Neural cell (in vitro differentiated cells): ENCODE measurements around the gene BMP7. TPM values are rescaled to one million over a fixed set of nuclear protein-coding genes. Genes with fewer than 3 reads are reported as not detected.

Source experiments
- H2AFZ ChIP-seq: fragments of 200-600, 300-800 bp; sonication (generic), shearing (Covaris generic); 2 replicates; pipeline ENCODE4 v1.6.0; 2014; ENCODE audit warnings: low read depth, mild to moderate bottlenecking, antibody characterized with exemption, low read length, moderate library complexity
- H3F3A ChIP-seq: fragments of 200-600 bp; shearing (Covaris generic); 2 replicates; pipeline ENCODE4 v1.6.1; 2016; ENCODE audit warnings: mild to moderate bottlenecking, moderate library complexity, mixed read lengths, antibody characterized with exemption, low read length; ENCODE audit not compliant: insufficient read depth, poor library complexity, severe bottlenecking
- H3K27ac ChIP-seq: fragments of 200-600, 300-800 bp; sonication (generic), shearing (Covaris generic); 2 replicates; pipeline ENCODE4 v1.5.1; 2014; ENCODE audit warnings: mild to moderate bottlenecking, low read length, moderate library complexity
- H3K27me3 ChIP-seq: fragments of 300-800, 200-600 bp; sonication (generic), shearing (Covaris generic); 2 replicates; pipeline ENCODE4 v1.6.0; 2014; ENCODE audit warnings: mild to moderate bottlenecking, low read depth, low read length, moderate library complexity; ENCODE audit not compliant: insufficient read depth
- H3K36me3 ChIP-seq: fragments of 300-800, 200-600 bp; sonication (generic), shearing (Covaris generic); 2 replicates; pipeline ENCODE4 v1.5.1; 2014; ENCODE audit warnings: mild to moderate bottlenecking, antibody characterized with exemption, low read length, moderate library complexity; ENCODE audit not compliant: insufficient read depth
- H3K4me2 ChIP-seq: fragments of 300-800, 200-600 bp; sonication (generic), shearing (Covaris generic); 2 replicates; pipeline ENCODE4 v1.6.0; 2014; ENCODE audit warnings: mild to moderate bottlenecking, low read length
- H3K4me3 ChIP-seq: fragments of 300-800, 200-600 bp; sonication (generic), shearing (Covaris generic); 2 replicates; pipeline ENCODE4 v1.5.1; 2014; ENCODE audit warnings: mild to moderate bottlenecking, low read length, moderate library complexity
- H3K79me2 ChIP-seq: fragments of 200-600 bp; shearing (Covaris generic); replicated peaks from 2 replicates; pipeline ENCODE4 v1.6.0; 2014; ENCODE audit warnings: mild to moderate bottlenecking, low read length, moderate library complexity; ENCODE audit not compliant: insufficient read depth
- H3K9ac ChIP-seq: fragments of 300-800, 200-600 bp; sonication (generic), shearing (Covaris generic); 2 replicates; pipeline ENCODE4 v1.6.1; 2016; ENCODE audit warnings: mild to moderate bottlenecking, low read length, mixed read lengths
- H3K9me2 ChIP-seq: fragments of 200-600 bp; shearing (Covaris generic); 2 replicates; pipeline ENCODE4 v1.6.1; 2016; ENCODE audit warnings: mild to moderate bottlenecking, low read length, mixed read lengths; ENCODE audit not compliant: insufficient read depth
- H3K9me3 ChIP-seq: fragments of 200-600, 300-800 bp; sonication (generic), shearing (Covaris generic); 2 replicates; pipeline ENCODE4 v1.6.1; 2016; ENCODE audit warnings: mild to moderate bottlenecking, mixed run types, low read length, moderate library complexity, mixed read lengths
- H4K20me1 ChIP-seq: fragments of 200-600 bp; shearing (Covaris generic); 2 replicates; pipeline ENCODE4 v1.6.1; 2016; ENCODE audit warnings: mild to moderate bottlenecking, mixed run types; ENCODE audit not compliant: insufficient read depth
- CTCF ChIP-seq: fragments of 450-650 bp; IDR thresholded peaks from 2 replicates; pipeline ENCODE4 v1.5.1; 2014; ENCODE audit warnings: antibody characterized with exemption, mild to moderate bottlenecking, moderate library complexity; ENCODE audit not compliant: poor library complexity, severe bottlenecking
- EP300 ChIP-seq: fragments of 450-650 bp; conservative IDR thresholded peaks from 2 replicates; pipeline ENCODE4 v1.6.1; 2014; ENCODE audit warnings: antibody characterized with exemption, mild to moderate bottlenecking, moderate library complexity; ENCODE audit not compliant: poor library complexity, severe bottlenecking
- EZH2 ChIP-seq: fragments of 200-600, 300-800 bp; shearing (Covaris generic), sonication (generic); IDR thresholded peaks from 2 replicates; pipeline ENCODE4 v1.6.1; 2014; ENCODE audit warnings: antibody characterized with exemption, low read length, borderline replicate concordance, mild to moderate bottlenecking; ENCODE audit not compliant: insufficient read depth, poor library complexity, severe bottlenecking
- MXI1 ChIP-seq: fragments of 450-650 bp; conservative IDR thresholded peaks from 2 replicates; pipeline ENCODE4 v1.6.1; 2014; ENCODE audit warnings: antibody characterized with exemption, mild to moderate bottlenecking; ENCODE audit not compliant: poor library complexity, severe bottlenecking
- POLR2AphosphoS5 ChIP-seq: IDR thresholded peaks from 2 replicates; pipeline ENCODE4 v1.6.1; 2012
- RAD21 ChIP-seq: fragments of 450-650 bp; conservative IDR thresholded peaks from 2 replicates; pipeline ENCODE4 v1.6.1; 2014; ENCODE audit warnings: antibody characterized with exemption, mild to moderate bottlenecking, moderate library complexity
- REST ChIP-seq: IDR thresholded peaks from 2 replicates; pipeline ENCODE4 v1.6.1; 2012; ENCODE audit warnings: borderline replicate concordance
- SMC3 ChIP-seq: fragments of 450-650 bp; conservative IDR thresholded peaks from 2 replicates; pipeline ENCODE4 v1.6.1; 2014; ENCODE audit warnings: antibody characterized with exemption, mild to moderate bottlenecking, moderate library complexity; ENCODE audit not compliant: poor library complexity
- TAF1 ChIP-seq: IDR thresholded peaks from 2 replicates; pipeline ENCODE4 v1.6.1; 2012; ENCODE audit warnings: low read depth
- polyA plus RNA-seq: library from polyadenylated mRNA; depleted of rRNA; stranded (reverse); fragments of >200 nt; gene quantifications from 2 replicates; pipeline ENCODE4 v1.2.3, GENCODE V29; 2014

BMP7 gene
- polyA plus RNA-seq, 1 donor from 2014 or later = 3.6 TPM

GRCh38 chr20:57170343-57170742 is 96.1 kb downstream of the BMP7 start:
- no peaks in the 10 kb centered on the region for H4K20me1 ChIP-seq
- H3K36me3 ChIP-seq = no peaks in the 10 kb centered on the region
- H3K9ac ChIP-seq = no peak overlapping the region
- no peak for TF ChIP-seq SMC3
- no peak for TF ChIP-seq POLR2AphosphoS5
- no peak for TF ChIP-seq MXI1
- TF ChIP-seq CTCF = no peak
- no peak for TF ChIP-seq TAF1
- TF ChIP-seq EP300 = no peak
- no peak for TF ChIP-seq EZH2
- no peak for TF ChIP-seq REST
- no peak for TF ChIP-seq RAD21
- no peak overlapping the region for H3K4me2 ChIP-seq
- H3K9me2 ChIP-seq = no peaks in the 10 kb centered on the region
- H3K9me3 ChIP-seq = no peaks in the 10 kb centered on the region
- no peaks in the 10 kb centered on the region for H3K79me2 ChIP-seq
- H3K27me3 ChIP-seq = no peaks in the 10 kb centered on the region
- H3K27ac ChIP-seq = no peak overlapping the region
- no peak overlapping the region for H3K4me3 ChIP-seq
- no peak overlapping the region for H2AFZ ChIP-seq
- H3F3A ChIP-seq = no peaks in the 10 kb centered on the region

- no peak overlapping the region for H2AFZ ChIP-seq
- H3K9me2 ChIP-seq = no peaks in the 10 kb centered on the region
- no peaks in the 10 kb centered on the region for H4K20me1 ChIP-seq
- TF ChIP-seq EZH2 (no peak), RAD21 (no peak), MXI1 (no peak), TAF1 (no peak), SMC3 (no peak), EP300 (no peak), REST (no peak), POLR2AphosphoS5 (no peak), CTCF (no peak)
- no peak overlapping the region for H3K9ac ChIP-seq
- no peak overlapping the region for H3K27ac ChIP-seq
- no peak overlapping the region for H3K4me2 ChIP-seq
- H3F3A ChIP-seq = no peaks in the 10 kb centered on the region
- no peaks in the 10 kb centered on the region for H3K9me3 ChIP-seq
- H3K27me3 ChIP-seq = no peaks in the 10 kb centered on the region
- no peak overlapping the region for H3K4me3 ChIP-seq
- H3K79me2 ChIP-seq = no peaks in the 10 kb centered on the region
- H3K36me3 ChIP-seq = no peaks in the 10 kb centered on the region
Observed at GRCh38 chr20:57169162-57169561, 97.3 kb downstream of the BMP7 start.
